Common myeloid progenitor, CD34-positive (primary cell): ENCODE data around the gene ZFP92.
"Not testable (repeated sequence)": the region's sequence is repeated elsewhere in the genome, so short reads cannot be mapped to it uniquely, and the experiment has no call there.

Experiments used
- CTCF ChIA-PET: fragments of 350-600 bp; sonication (Branson Sonifier 250); formaldehyde crosslinking; loops from one replicate; lab custom pipeline; 2021; ENCODE audit warnings: antibody characterized with exemption; lab: Charles Lee
- POLR2A ChIA-PET: fragments of 350-600 bp; sonication (Branson Sonifier 250); formaldehyde crosslinking; loops from one replicate; lab custom pipeline; 2021; ENCODE audit warnings: antibody characterized with exemption; lab: Charles Lee
- DNase-seq, 3 donors: peaks; one replicate each; pipeline versions ENCODE4 v3.0.0 to v3.0.0-alpha.2; 2013
- H3K27ac ChIP-seq, 2 experiments: 1 replicate in 1 of 2; 2 replicates in 1 of 2; pipeline ENCODE4 v1.7.0; 2013; ENCODE audit warnings: inconsistent platforms in 2 of 2, low read length in 2 of 2, mild to moderate bottlenecking in 2 of 2, low read depth in 1 of 2, moderate library complexity in 1 of 2; ENCODE audit not compliant: severe bottlenecking in 2 of 2, insufficient read depth in 1 of 2, poor library complexity in 1 of 2
- H3K27me3 ChIP-seq, 5 experiments: replicated peaks in 2 of 5; 1 replicate in 3 of 5; 2 replicates in 2 of 5; pipeline versions ENCODE4 v1.6.1 to v1.7.0; 2013; ENCODE audit warnings: low read length in 4 of 5, mild to moderate bottlenecking in 2 of 5, moderate library complexity in 2 of 5, inconsistent platforms in 1 of 5; ENCODE audit not compliant: insufficient read depth in 5 of 5, control insufficient read depth in 4 of 5
- H3K36me3 ChIP-seq, 4 experiments: 1 replicate in 2 of 4; 2 replicates in 2 of 4; pipeline versions ENCODE4 v1.6.1 to v1.7.0; 2013; ENCODE audit warnings: low read length in 3 of 4, control low read depth in 1 of 4, mild to moderate bottlenecking in 1 of 4; ENCODE audit not compliant: control insufficient read depth in 4 of 4, insufficient read depth in 4 of 4
- H3K4me1 ChIP-seq, 4 experiments: 1 replicate in 3 of 4; 2 replicates in 1 of 4; pipeline versions ENCODE4 v1.6.1 to v1.7.1; 2013; ENCODE audit warnings: low read length in 3 of 4, mild to moderate bottlenecking in 3 of 4, control low read depth in 1 of 4, inconsistent platforms in 1 of 4, moderate library complexity in 1 of 4; ENCODE audit not compliant: control insufficient read depth in 4 of 4, insufficient read depth in 4 of 4; ENCODE audit errors: control extremely low read depth in 1 of 4
- H3K4me3 ChIP-seq, 7 experiments: 1 replicate in 4 of 7; 2 replicates in 3 of 7; pipeline versions ENCODE4 v1.5.1 to v1.7.0; 2013; ENCODE audit warnings: mild to moderate bottlenecking in 7 of 7, low read length in 6 of 7, moderate library complexity in 6 of 7, inconsistent platforms in 2 of 7, low read depth in 2 of 7, control low read depth in 1 of 7; ENCODE audit not compliant: insufficient read depth in 4 of 7, control insufficient read depth in 1 of 7; ENCODE audit errors: extremely low read depth in 1 of 7
- H3K9me3 ChIP-seq, 5 experiments: 1 replicate in 4 of 5; 2 replicates in 1 of 5; pipeline versions ENCODE4 v1.6.1 to v1.7.1; 2013; ENCODE audit warnings: low read length in 4 of 5, mild to moderate bottlenecking in 2 of 5, inconsistent platforms in 1 of 5, low read depth in 1 of 5, moderate library complexity in 1 of 5; ENCODE audit not compliant: control insufficient read depth in 4 of 5, insufficient read depth in 2 of 5; ENCODE audit errors: control extremely low read depth in 1 of 5
- WGBS: methylation state at CpG from one replicate; pipeline ENCODE4 v1.1.5; 2013; ENCODE audit not compliant: insufficient coverage; 5-methylcytosine and 5-hydroxymethylcytosine counted together

Gene ZFP92

GRCh38 chrX:153386097-153386496 lies 25.2 kb upstream of the ZFP92 start:
- POLR2A ChIA-PET: no interaction called here

DNA sequence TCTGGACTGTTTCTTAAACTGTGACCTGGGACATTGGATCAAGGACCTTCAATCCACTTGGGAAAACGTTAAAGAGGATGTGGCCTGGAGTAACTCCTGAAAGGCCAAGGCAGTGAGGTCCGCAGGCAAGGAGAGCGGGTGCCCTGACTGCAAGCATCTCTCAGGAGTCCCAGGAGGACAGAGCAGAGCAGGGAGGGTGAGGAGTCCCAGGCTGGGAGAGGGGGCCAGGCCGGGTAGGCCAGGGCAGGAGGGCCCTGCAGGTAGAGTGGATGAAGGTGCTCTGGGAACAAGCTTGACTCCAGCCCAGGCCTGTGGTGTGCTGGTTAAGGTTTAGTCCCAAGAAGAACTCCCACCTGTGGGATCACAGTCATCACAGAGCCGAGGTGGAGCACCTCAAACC lies 23.9 kb upstream of the ZFP92 start:
- ChIA-PET POLR2A (interaction anchor here (0.5 to 0.7 kb wide), 2 partner anchors 52 to 136 kb away, joined by 3 read pairs; no protein-coding TSS in a partner anchor), CTCF (no interaction called here)
- no peaks in the 10 kb centered on the region for H3K36me3 ChIP-seq
- WGBS: 77% methylated on average over 4 of the region's 5 CpGs
- peaks cover 0 to 8% (median 0%) of the 10 kb centered on the region in 5 experiments for H3K9me3 ChIP-seq
- H3K27ac ChIP-seq: no peak overlapping the region
- no peak overlapping the region for H3K4me3 ChIP-seq
- H3K27me3 ChIP-seq: peaks cover 0 to 5% (median 0%) of the 10 kb centered on the region in 5 experiments
- H3K4me1 ChIP-seq: peaks cover 0 to 9% (median 2%) of the 10 kb centered on the region in 4 experiments
- no peak for DNase-seq

More at GRCh38 chrX:153386097-153386496, 25.2 kb upstream of the ZFP92 start:
- CTCF ChIA-PET: no interaction called here
- 86% methylated on average over 2 of the region's 5 CpGs for WGBS
- Histone ChIP-seq H3K9me3 (peaks cover 0 to 3% (median 0%) of the 10 kb centered on the region in 5 experiments), H3K36me3 (no peaks in the 10 kb centered on the region), H3K27me3 (peaks cover 0 to 5% (median 0%) of the 10 kb centered on the region in 5 experiments), H3K27ac (no peak overlapping the region), H3K4me3 (no peak overlapping the region), H3K4me1 (peaks cover 0 to 20% (median 7%) of the 10 kb centered on the region in 4 experiments)
- no peak for DNase-seq

GRCh38 chrX:153387987-153388721 lies 23.1 kb upstream of the ZFP92 start:
- WGBS: 84% methylated on average over 9 of the region's 10 CpGs
- no peaks in the 10 kb centered on the region for H3K36me3 ChIP-seq
- POLR2A ChIA-PET: no interaction called here
- H3K27me3 ChIP-seq: peaks cover 0 to 5% (median 0%) of the 10 kb centered on the region in 5 experiments
- no peak for DNase-seq
- peaks cover 0 to 8% (median 0%) of the 10 kb centered on the region in 5 experiments for H3K9me3 ChIP-seq
- peaks cover 0 to 9% (median 2%) of the 10 kb centered on the region in 4 experiments for H3K4me1 ChIP-seq
- CTCF ChIA-PET: interaction anchor here (0.8 to 1.1 kb wide), 2 partner anchors 11 to 15 kb away, joined by 3 read pairs; no protein-coding TSS in a partner anchor
- no peak overlapping the region for H3K27ac ChIP-seq
- H3K4me3 ChIP-seq: no peak overlapping the region

- no peak for DNase-seq
- H3K4me3 ChIP-seq: no peak overlapping the region
- peaks cover 0 to 11% (median 2%) of the 10 kb centered on the region in 4 experiments for H3K4me1 ChIP-seq
- H3K27me3 ChIP-seq: peaks cover 0 to 5% (median 0%) of the 10 kb centered on the region in 5 experiments
- H3K9me3 ChIP-seq: peaks cover 0 to 8% (median 0%) of the 10 kb centered on the region in 5 experiments
- H3K27ac ChIP-seq: no peak overlapping the region
- WGBS: 87% methylated on average over 7 of the region's 14 CpGs
- CTCF ChIA-PET: interaction anchor here (0.8 to 1.1 kb wide), 2 partner anchors 11 to 16 kb away, joined by 3 read pairs; no protein-coding TSS in a partner anchor
- POLR2A ChIA-PET: no interaction called here
- H3K36me3 ChIP-seq: no peaks in the 10 kb centered on the region
Observed at GRCh38 chrX:153388722-153389459, 22.4 kb upstream of the ZFP92 start.

DNA sequence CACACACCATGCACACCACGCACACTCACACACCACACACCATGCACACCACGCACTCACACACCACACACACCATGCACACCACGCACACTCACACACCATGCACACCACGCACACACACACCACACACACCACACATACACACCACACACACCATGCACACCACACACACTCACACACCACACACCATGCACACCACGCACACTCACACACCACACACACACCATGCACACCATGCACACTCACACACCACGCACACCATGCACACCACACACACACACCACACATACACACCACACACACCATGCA lies 21.9 kb upstream of the ZFP92 start:
- CTCF ChIA-PET: interaction anchor here (1.1 kb wide), 1 partner anchor 10 kb away, joined by 3 read pairs; no protein-coding TSS in a partner anchor
- H3K4me1 ChIP-seq: peaks cover 0 to 16% (median 3%) of the 10 kb centered on the region in 4 experiments
- H3K9me3 ChIP-seq, H3K27me3 ChIP-seq, DNase-seq, POLR2A ChIA-PET, H3K27ac ChIP-seq, H3K36me3 ChIP-seq, H3K4me3 ChIP-seq: not testable (repeated sequence)
- whole genome bisulfite sequencing: 100% methylated on average over 1 of the region's 6 CpGs

- Histone ChIP-seq H3K27me3 (peaks cover 0 to 10% (median 0%) of the 10 kb centered on the region in 5 experiments), H3K4me3 (no peak overlapping the region), H3K36me3 (no peaks in the 10 kb centered on the region), H3K27ac (no peak overlapping the region), H3K4me1 (peaks cover 0 to 26% (median 14%) of the 10 kb centered on the region in 4 experiments), H3K9me3 (peaks cover 0 to 8% (median 0%) of the 10 kb centered on the region in 5 experiments)
- ChIA-PET CTCF (no interaction called here), POLR2A (no interaction called here)
- WGBS: 93% methylated on average over 15 of the region's 16 CpGs
- no peak for DNase-seq
Observed at GRCh38 chrX:153392642-153393321, 18.5 kb upstream of the ZFP92 start.
